Measurements from ENCODE around the gene DRD3.

GRCh38 chr3:114175204-114175987 is 3.5 kb downstream of the DRD3 start:
- TF ChIP-seq EZH2 (IDR thresholded peaks at IDR 0.05; ENCODE audit: low read length, missing control alignments), result no peak
- no peak for TF ChIP-seq CTCF (conservative IDR thresholded peaks at IDR 0.05 in 1 of 2, IDR thresholded peaks at IDR 0.05 in 1 of 2; ENCODE audit: low read depth in 1 of 2, low read length in 2 of 2)
